GM12878 (cell line): ENCODE results near the gene LCE2A. TPM values are rescaled to one million over a fixed set of nuclear protein-coding genes. Genes with fewer than 3 reads are reported as not detected.

Experiments
- GATAD2B ChIP-seq: fragments of 450-650 bp; conservative IDR thresholded peaks from 2 replicates; pipeline ENCODE4 v1.6.1; 2017; ENCODE audit warnings: low read depth, mild to moderate bottlenecking, moderate library complexity
- JUNB ChIP-seq: IDR thresholded peaks from 2 replicates; pipeline ENCODE4 v1.6.1; 2016; ENCODE audit warnings: antibody characterized with exemption, mild to moderate bottlenecking
- MYC ChIP-seq: IDR thresholded peaks from 2 replicates; pipeline ENCODE4 v1.6.1; 2011; ENCODE audit warnings: mild to moderate bottlenecking, low read length, moderate library complexity, inconsistent platforms; ENCODE audit not compliant: insufficient read depth, insufficient replicate concordance, insufficient read length, severe bottlenecking
- RUNX3 ChIP-seq: IDR thresholded peaks from 2 replicates; pipeline ENCODE4 v1.6.1; 2012; ENCODE audit warnings: low read length, inconsistent platforms
- ZNF24 ChIP-seq: fragments of 450-650 bp; IDR thresholded peaks from 2 replicates; pipeline ENCODE4 v1.6.1; 2017; ENCODE audit warnings: antibody characterized with exemption, mild to moderate bottlenecking
- polyA plus RNA-seq, 11 experiments: library from polyadenylated mRNA; depleted of rRNA in 4 of 11; unstranded in 6 of 11; stranded (reverse) in 5 of 11; fragments of >200 nt; fragmentation: Nextera tagmentation in 4 of 11; fragmentation: Illumina TruSeq in 1 of 11; extraction: Ambion mirVana in 4 of 11; extraction: Trizol in 1 of 11; gene quantifications; 1 replicate in 1 of 11; 2 replicates in 10 of 11; pipeline versions ENCODE4 v1.2.1 to v1.2.3, GENCODE V29; 2011 to 2016; ENCODE audit warnings: inconsistent platforms in 2 of 11, missing spikeins in 2 of 11, low read depth in 1 of 11
- total RNA-seq, 4 experiments: library from RNA; depleted of rRNA in 3 of 4; stranded (reverse); fragments of >200 nt in 3 of 4; fragmentation: Illumina TruSeq in 1 of 4; extraction: Trizol in 1 of 4; gene quantifications; 2 replicates each; pipeline versions ENCODE4 v1.2.1 to v1.2.3, GENCODE V29; 2013 to 2021
- TF ChIP-seq, protein P1 (sequence below): IDR thresholded peaks from 2 replicates; pipeline ENCODE4 v1.6.1; 2012; ENCODE audit warnings: improper control_type of control experiment, low read depth, low read length; ENCODE audit not compliant: insufficient replicate concordance
- TF ChIP-seq, protein P2 (sequence below): fragments of 450-650 bp; IDR thresholded peaks from 2 replicates; pipeline ENCODE4 v1.6.1; 2017; ENCODE audit warnings: antibody characterized with exemption, mild to moderate bottlenecking, moderate library complexity

Gene LCE2A
- total and polyA plus RNA-seq, 10 of the 15 experiments (the other 5 are each of a cell fraction or from before 2014, with no cell fraction given), result not detected

DNA sequence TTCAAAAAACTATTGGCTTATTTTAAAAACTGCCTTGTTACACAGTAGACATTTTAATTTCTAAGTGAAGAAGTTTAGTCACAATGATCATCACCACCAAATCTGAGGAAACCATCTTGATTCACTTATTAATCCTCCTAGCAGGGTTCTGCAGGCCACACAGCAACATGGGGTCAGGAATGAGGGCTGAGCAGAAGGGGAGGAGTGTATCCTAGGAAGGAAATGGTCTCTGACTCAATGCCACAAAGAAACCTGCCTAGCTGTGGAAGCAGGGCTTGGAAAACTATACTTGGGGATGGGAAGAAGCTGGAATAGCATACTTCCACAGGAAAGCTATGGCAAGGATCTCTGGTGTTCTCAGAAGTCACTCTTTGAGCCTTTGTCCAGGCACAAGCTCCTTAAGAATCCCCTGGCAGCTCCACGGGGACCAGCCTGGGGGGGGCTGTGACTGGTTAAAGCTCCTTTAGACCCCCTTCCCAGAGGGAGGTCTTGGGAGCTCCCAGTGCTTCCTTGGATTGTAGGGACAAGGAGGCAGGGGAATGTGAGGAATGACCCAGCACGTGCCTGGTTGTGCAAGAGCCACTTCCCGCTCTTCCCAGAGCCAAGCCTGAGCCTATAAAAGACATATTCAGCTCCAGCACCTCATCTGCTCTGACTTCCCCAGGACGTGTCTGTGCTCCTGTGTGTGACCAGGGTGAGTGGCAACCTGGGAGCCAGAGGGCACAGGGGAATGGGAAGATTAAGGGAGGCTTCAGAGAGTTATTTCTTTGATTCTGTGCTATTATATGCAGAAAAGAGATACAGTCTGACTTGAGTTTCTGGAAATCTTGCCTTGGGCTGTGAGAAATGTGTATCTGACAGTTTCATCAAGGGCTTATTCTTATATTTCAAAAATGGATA, at the start of gene LCE2A (continued):
- TF ChIP-seq, protein P1, sequence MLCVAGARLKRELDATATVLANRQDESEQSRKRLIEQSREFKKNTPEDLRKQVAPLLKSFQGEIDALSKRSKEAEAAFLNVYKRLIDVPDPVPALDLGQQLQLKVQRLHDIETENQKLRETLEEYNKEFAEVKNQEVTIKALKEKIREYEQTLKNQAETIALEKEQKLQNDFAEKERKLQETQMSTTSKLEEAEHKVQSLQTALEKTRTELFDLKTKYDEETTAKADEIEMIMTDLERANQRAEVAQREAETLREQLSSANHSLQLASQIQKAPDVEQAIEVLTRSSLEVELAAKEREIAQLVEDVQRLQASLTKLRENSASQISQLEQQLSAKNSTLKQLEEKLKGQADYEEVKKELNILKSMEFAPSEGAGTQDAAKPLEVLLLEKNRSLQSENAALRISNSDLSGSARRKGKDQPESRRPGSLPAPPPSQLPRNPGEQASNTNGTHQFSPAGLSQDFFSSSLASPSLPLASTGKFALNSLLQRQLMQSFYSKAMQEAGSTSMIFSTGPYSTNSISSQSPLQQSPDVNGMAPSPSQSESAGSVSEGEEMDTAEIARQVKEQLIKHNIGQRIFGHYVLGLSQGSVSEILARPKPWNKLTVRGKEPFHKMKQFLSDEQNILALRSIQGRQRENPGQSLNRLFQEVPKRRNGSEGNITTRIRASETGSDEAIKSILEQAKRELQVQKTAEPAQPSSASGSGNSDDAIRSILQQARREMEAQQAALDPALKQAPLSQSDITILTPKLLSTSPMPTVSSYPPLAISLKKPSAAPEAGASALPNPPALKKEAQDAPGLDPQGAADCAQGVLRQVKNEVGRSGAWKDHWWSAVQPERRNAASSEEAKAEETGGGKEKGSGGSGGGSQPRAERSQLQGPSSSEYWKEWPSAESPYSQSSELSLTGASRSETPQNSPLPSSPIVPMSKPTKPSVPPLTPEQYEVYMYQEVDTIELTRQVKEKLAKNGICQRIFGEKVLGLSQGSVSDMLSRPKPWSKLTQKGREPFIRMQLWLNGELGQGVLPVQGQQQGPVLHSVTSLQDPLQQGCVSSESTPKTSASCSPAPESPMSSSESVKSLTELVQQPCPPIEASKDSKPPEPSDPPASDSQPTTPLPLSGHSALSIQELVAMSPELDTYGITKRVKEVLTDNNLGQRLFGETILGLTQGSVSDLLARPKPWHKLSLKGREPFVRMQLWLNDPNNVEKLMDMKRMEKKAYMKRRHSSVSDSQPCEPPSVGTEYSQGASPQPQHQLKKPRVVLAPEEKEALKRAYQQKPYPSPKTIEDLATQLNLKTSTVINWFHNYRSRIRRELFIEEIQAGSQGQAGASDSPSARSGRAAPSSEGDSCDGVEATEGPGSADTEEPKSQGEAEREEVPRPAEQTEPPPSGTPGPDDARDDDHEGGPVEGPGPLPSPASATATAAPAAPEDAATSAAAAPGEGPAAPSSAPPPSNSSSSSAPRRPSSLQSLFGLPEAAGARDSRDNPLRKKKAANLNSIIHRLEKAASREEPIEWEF, result no peak
- TF ChIP-seq JUNB (no peak), GATAD2B (no peak), MYC (no peak), RUNX3 (no peak), ZNF24 (no peak)
- TF ChIP-seq, protein P2, sequence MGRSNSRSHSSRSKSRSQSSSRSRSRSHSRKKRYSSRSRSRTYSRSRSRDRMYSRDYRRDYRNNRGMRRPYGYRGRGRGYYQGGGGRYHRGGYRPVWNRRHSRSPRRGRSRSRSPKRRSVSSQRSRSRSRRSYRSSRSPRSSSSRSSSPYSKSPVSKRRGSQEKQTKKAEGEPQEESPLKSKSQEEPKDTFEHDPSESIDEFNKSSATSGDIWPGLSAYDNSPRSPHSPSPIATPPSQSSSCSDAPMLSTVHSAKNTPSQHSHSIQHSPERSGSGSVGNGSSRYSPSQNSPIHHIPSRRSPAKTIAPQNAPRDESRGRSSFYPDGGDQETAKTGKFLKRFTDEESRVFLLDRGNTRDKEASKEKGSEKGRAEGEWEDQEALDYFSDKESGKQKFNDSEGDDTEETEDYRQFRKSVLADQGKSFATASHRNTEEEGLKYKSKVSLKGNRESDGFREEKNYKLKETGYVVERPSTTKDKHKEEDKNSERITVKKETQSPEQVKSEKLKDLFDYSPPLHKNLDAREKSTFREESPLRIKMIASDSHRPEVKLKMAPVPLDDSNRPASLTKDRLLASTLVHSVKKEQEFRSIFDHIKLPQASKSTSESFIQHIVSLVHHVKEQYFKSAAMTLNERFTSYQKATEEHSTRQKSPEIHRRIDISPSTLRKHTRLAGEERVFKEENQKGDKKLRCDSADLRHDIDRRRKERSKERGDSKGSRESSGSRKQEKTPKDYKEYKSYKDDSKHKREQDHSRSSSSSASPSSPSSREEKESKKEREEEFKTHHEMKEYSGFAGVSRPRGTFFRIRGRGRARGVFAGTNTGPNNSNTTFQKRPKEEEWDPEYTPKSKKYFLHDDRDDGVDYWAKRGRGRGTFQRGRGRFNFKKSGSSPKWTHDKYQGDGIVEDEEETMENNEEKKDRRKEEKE, result no peak
- TF ChIP-seq, all 136 proteins: peak for 0
